ENCODE results near the gene CAPN7. TPM values are rescaled to one million over a fixed set of nuclear protein-coding genes. Genes with fewer than 3 reads are reported as not detected.

Gene CAPN7
- total RNA-seq, 4 donors from 2014 or later, result 37.5 to 88.4 (median 59.5) TPM

GRCh38 chr3:15299036-15299435 lies 93.0 kb downstream of the CAPN7 start:
- no peak overlapping the region for H3K4me3 ChIP-seq
- peak overlapping the region in 1 of 4 donors; percentile 32 for H3K27ac ChIP-seq
- 73 to 76% methylated on average over 3 of the region's 3 CpGs for WGBS, 2 donors (ENCODE audit: low coverage in 1 of 2)
- H3K36me3 ChIP-seq, result peaks cover 0 to 27% of the 10 kb centered on the region in 2 donors
- no peak for ATAC-seq
- no peak for TF ChIP-seq EP300 (IDR thresholded peaks at IDR 0.05)
- no peak for TF ChIP-seq POLR2AphosphoS5 (IDR thresholded peaks at IDR 0.05)
- TF ChIP-seq, protein P1, sequence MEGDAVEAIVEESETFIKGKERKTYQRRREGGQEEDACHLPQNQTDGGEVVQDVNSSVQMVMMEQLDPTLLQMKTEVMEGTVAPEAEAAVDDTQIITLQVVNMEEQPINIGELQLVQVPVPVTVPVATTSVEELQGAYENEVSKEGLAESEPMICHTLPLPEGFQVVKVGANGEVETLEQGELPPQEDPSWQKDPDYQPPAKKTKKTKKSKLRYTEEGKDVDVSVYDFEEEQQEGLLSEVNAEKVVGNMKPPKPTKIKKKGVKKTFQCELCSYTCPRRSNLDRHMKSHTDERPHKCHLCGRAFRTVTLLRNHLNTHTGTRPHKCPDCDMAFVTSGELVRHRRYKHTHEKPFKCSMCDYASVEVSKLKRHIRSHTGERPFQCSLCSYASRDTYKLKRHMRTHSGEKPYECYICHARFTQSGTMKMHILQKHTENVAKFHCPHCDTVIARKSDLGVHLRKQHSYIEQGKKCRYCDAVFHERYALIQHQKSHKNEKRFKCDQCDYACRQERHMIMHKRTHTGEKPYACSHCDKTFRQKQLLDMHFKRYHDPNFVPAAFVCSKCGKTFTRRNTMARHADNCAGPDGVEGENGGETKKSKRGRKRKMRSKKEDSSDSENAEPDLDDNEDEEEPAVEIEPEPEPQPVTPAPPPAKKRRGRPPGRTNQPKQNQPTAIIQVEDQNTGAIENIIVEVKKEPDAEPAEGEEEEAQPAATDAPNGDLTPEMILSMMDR (IDR thresholded peaks at IDR 0.05), result no peak
- no peak for TF ChIP-seq POLR2A (IDR thresholded peaks at IDR 0.05)
- no peaks in the 10 kb centered on the region for H3K9me3 ChIP-seq
- peaks cover 0 to 37% (median 10%) of the 10 kb centered on the region in 3 donors for H3K4me1 ChIP-seq
- no peaks in the 10 kb centered on the region for H3K27me3 ChIP-seq

GRCh38 chr3:15300323-15301078 lies 94.5 kb downstream of the CAPN7 start:
- Histone ChIP-seq H3K4me1 (peaks cover 0 to 30% (median 4%) of the 10 kb centered on the region in 3 donors), H3K27me3 (no peaks in the 10 kb centered on the region), H3K27ac (peak overlapping the region in 1 of 4 donors; percentile 57), H3K36me3 (peaks cover 0 to 30% of the 10 kb centered on the region in 2 donors), H3K4me3 (no peak overlapping the region), H3K9me3 (no peaks in the 10 kb centered on the region)
- ATAC-seq, result peak; percentile 70
- 49 to 64% methylated on average over 3 to 6 of the region's 8 CpGs for WGBS, 2 donors (ENCODE audit: low coverage in 1 of 2)
- TF ChIP-seq, protein P1 (IDR thresholded peaks at IDR 0.05), result no peak
- TF ChIP-seq POLR2AphosphoS5 (IDR thresholded peaks at IDR 0.05), result peak; percentile 10

DNA sequence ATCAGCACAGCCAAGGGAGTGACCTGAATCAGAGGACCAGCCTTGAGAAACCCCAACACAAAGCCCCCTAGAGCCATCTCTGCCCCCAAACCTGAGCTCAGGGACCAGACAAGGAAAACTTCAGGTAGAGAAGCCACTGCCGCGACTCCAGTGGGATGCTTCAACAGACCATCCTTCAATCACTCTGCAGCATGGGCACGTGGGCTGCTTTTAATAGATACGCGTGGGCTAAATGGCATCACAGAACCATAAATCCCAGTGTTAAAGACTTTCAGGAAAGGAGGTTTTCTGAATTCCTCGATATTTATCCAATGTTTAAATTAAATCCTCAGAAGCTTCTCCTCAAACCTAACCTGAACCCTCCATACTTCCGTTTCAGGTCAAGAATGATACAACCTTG lies 95.7 kb downstream of the CAPN7 start:
- H3K36me3 ChIP-seq, result peaks cover 0 to 30% of the 10 kb centered on the region in 2 donors
- peaks cover 0 to 20% (median 0%) of the 10 kb centered on the region in 3 donors for H3K4me1 ChIP-seq
- ATAC-seq, result no peak
- no peak overlapping the region for H3K27ac ChIP-seq
- TF ChIP-seq POLR2A (IDR thresholded peaks at IDR 0.05) (no peak), POLR2AphosphoS5 (IDR thresholded peaks at IDR 0.05) (no peak), EP300 (IDR thresholded peaks at IDR 0.05) (no peak)
- TF ChIP-seq, protein P1 (IDR thresholded peaks at IDR 0.05), result no peak
- H3K4me3 ChIP-seq, result no peak overlapping the region
- 88 to 93% methylated on average over 4 to 5 of the region's 7 CpGs for WGBS, 2 donors (ENCODE audit: low coverage in 1 of 2)
- H3K9me3 ChIP-seq, result no peaks in the 10 kb centered on the region
- H3K27me3 ChIP-seq, result no peaks in the 10 kb centered on the region

Other genes with a start within 250 kb of the CAPN7 start
- 10 to 100 TPM; 17.6 to 32.0 (median 27.9) TPM for gene MRPS25, start 140.9 kb upstream of the CAPN7 start, total RNA-seq
- 10 to 100 TPM; 40.9 to 46.0 (median 44.0) TPM for gene RBSN, start 107.1 kb upstream of the CAPN7 start, total RNA-seq
- 10 to 100 TPM; 23.5 to 56.4 (median 35.0) TPM for gene SH3BP5, start 126.3 kb downstream of the CAPN7 start, total RNA-seq
- gene METTL6, start 221.3 kb downstream of the CAPN7 start, total RNA-seq, result 10 to 100 TPM in 3 of 4 donors, 1 to 10 TPM in 1; 9.0 to 17.1 (median 11.7) TPM
- 10 to 100 TPM; 10.3 to 18.6 (median 15.6) TPM for gene EAF1, start 221.4 kb downstream of the CAPN7 start, total RNA-seq

All from gastroesophageal sphincter (tissue), 4 donors.